ENCODE measurements around the gene TTPAL.

TTPAL gene

GRCh38 chr20:44442298-44443070, 33.2 kb upstream of the TTPAL start:
- DNase-seq, result no peak

- no peak for DNase-seq
Observed at GRCh38 chr20:44445742-44446710, 29.6 kb upstream of the TTPAL start.

- DNase-seq, result no peak
Observed at GRCh38 chr20:44447827-44448419, 27.8 kb upstream of the TTPAL start.

GRCh38 chr20:44448753-44449546, 26.7 kb upstream of the TTPAL start:
- DNase-seq, result no peak

GRCh38 chr20:44449864-44450263, 25.8 kb upstream of the TTPAL start:
- DNase-seq, result no peak

- no peak for DNase-seq
Observed at GRCh38 chr20:44450281-44450889, 25.3 kb upstream of the TTPAL start.

- no peak for DNase-seq
Observed at GRCh38 chr20:44450903-44451450, 24.7 kb upstream of the TTPAL start.

GRCh38 chr20:44454306-44454963, 21.2 kb upstream of the TTPAL start:
- DNase-seq, result no peak

GRCh38 chr20:44455126-44455525, 20.5 kb upstream of the TTPAL start:
- DNase-seq, result no peak

GRCh38 chr20:44456611-44457010, 19.1 kb upstream of the TTPAL start:
- DNase-seq, result no peak

GRCh38 chr20:44457016-44457415, 18.7 kb upstream of the TTPAL start:
- DNase-seq, result no peak

GRCh38 chr20:44459271-44459670, 16.4 kb upstream of the TTPAL start:
- DNase-seq, result no peak

- no peak for DNase-seq
Observed at GRCh38 chr20:44460795-44461141, 14.9 kb upstream of the TTPAL start.

GRCh38 chr20:44461142-44461802, 14.4 kb upstream of the TTPAL start:
- DNase-seq, result no peak

- no peak for DNase-seq
Observed at GRCh38 chr20:44461803-44462174, 13.9 kb upstream of the TTPAL start.

- DNase-seq, result no peak
Observed at GRCh38 chr20:44463466-44463865, 12.2 kb upstream of the TTPAL start.

- no peak for DNase-seq
Observed at GRCh38 chr20:44464514-44464913, 11.2 kb upstream of the TTPAL start.

GRCh38 chr20:44465001-44465560, 10.6 kb upstream of the TTPAL start:
- no peak for DNase-seq

- no peak for DNase-seq
Observed at GRCh38 chr20:44467289-44467883, 8.3 kb upstream of the TTPAL start.

Data from stimulated activated CD4-positive, alpha-beta T cell treated with anti-CD3 and anti-CD28 coated beads, Interleukin-4, amount 100 ng/mL, for 24 hours (primary cell).